Neural progenitor cell (in vitro differentiated cells): Measurements from ENCODE around the gene MED13L. TPM values are rescaled to one million over a fixed set of nuclear protein-coding genes. Genes with fewer than 3 reads are reported as not detected.

ENCODE experiments used
- DNase-seq: peaks from one replicate; pipeline ENCODE4 v3.0.0-alpha.2; 2016; ENCODE audit warnings: low spot score
- H2AFZ ChIP-seq: fragments of 200-600 bp; sonication (generic); replicated peaks from 2 replicates; pipeline ENCODE4 v1.6.1; 2016; ENCODE audit warnings: antibody characterized with exemption
- H3F3A ChIP-seq: fragments of 200-600 bp; sonication (generic); 2 replicates; pipeline ENCODE4 v1.6.1; 2016; ENCODE audit warnings: antibody characterized with exemption, low read depth
- H3K27ac ChIP-seq: fragments of 200-600 bp; sonication (generic); 2 replicates; pipeline ENCODE4 v1.5.1; 2016; ENCODE audit warnings: mild to moderate bottlenecking
- H3K27me3 ChIP-seq: fragments of 200-600 bp; sonication (generic); 2 replicates; pipeline ENCODE4 v1.6.1; 2016; ENCODE audit warnings: mild to moderate bottlenecking, moderate library complexity
- H3K36me3 ChIP-seq: fragments of 200-600 bp; sonication (generic); 2 replicates; pipeline ENCODE4 v1.5.1; 2016
- H3K4me1 ChIP-seq: fragments of 200-600 bp; sonication (generic); 2 replicates; pipeline ENCODE4 v1.6.1; 2016; ENCODE audit warnings: mixed run types
- H3K4me2 ChIP-seq: fragments of 200-600 bp; sonication (generic); 2 replicates; pipeline ENCODE4 v1.6.1; 2016
- H3K4me3 ChIP-seq: fragments of 200-600 bp; sonication (generic); 2 replicates; pipeline ENCODE4 v1.5.1; 2016
- H3K79me2 ChIP-seq: fragments of 200-600 bp; sonication (generic); 2 replicates; pipeline ENCODE4 v1.6.1; 2016; ENCODE audit warnings: low read depth
- H3K9ac ChIP-seq: fragments of 200-600 bp; sonication (generic); 2 replicates; pipeline ENCODE4 v1.6.1; 2016
- H3K9me3 ChIP-seq: fragments of 200-600 bp; sonication (generic); 2 replicates; pipeline ENCODE4 v1.5.1; 2016; ENCODE audit warnings: low read depth
- H4K20me1 ChIP-seq: fragments of 200-600 bp; sonication (generic); 2 replicates; pipeline ENCODE4 v1.6.1; 2016; ENCODE audit warnings: low read depth
- H3K27ac Mint-ChIP-seq: 3 replicates; pipeline ENCODE4 v1.8.0; 2021; ENCODE audit warnings: mixed read lengths
- H3K27me3 Mint-ChIP-seq: 2 replicates; pipeline ENCODE4 v1.8.0; 2022; ENCODE audit warnings: low read depth, mild to moderate bottlenecking, inconsistent platforms, moderate library complexity, mixed read lengths; ENCODE audit not compliant: insufficient read depth
- H3K36me3 Mint-ChIP-seq: 3 replicates; pipeline ENCODE4 v1.8.0; 2021; ENCODE audit warnings: mixed read lengths
- H3K4me1 Mint-ChIP-seq: 3 replicates; pipeline ENCODE4 v1.8.0; 2021; ENCODE audit warnings: mixed read lengths
- H3K4me3 Mint-ChIP-seq: 3 replicates; pipeline ENCODE4 v1.8.0; 2021; ENCODE audit warnings: mild to moderate bottlenecking, moderate library complexity, mixed read lengths
- H3K9me3 Mint-ChIP-seq: 3 replicates; pipeline ENCODE4 v1.8.0; 2020; ENCODE audit warnings: mixed read lengths
- EZH2 ChIP-seq: fragments of 200-600 bp; sonication (generic); IDR thresholded peaks from 2 replicates; pipeline ENCODE4 v1.6.1; 2017; ENCODE audit warnings: antibody characterized with exemption, mild to moderate bottlenecking, moderate library complexity
- EZH2phosphoT487 ChIP-seq: fragments of 200-600 bp; sonication (generic); IDR thresholded peaks from 2 replicates; pipeline ENCODE4 v1.6.1; 2017; ENCODE audit warnings: antibody characterized with exemption
- total RNA-seq: library from RNA; depleted of rRNA; stranded (reverse); fragments of >200 nt; gene quantifications from 2 replicates; pipeline ENCODE4 v1.2.3, GENCODE V29; 2015; ENCODE audit warnings: low replicate concordance
- TF ChIP-seq, protein P1 (sequence below): fragments of 200-600 bp; sonication (generic); IDR thresholded peaks from 2 replicates; pipeline ENCODE4 v1.5.1; 2017; ENCODE audit warnings: antibody characterized with exemption, mild to moderate bottlenecking

MED13L gene
- total RNA-seq, 1 donor from 2014 or later = 149 TPM

DNA sequence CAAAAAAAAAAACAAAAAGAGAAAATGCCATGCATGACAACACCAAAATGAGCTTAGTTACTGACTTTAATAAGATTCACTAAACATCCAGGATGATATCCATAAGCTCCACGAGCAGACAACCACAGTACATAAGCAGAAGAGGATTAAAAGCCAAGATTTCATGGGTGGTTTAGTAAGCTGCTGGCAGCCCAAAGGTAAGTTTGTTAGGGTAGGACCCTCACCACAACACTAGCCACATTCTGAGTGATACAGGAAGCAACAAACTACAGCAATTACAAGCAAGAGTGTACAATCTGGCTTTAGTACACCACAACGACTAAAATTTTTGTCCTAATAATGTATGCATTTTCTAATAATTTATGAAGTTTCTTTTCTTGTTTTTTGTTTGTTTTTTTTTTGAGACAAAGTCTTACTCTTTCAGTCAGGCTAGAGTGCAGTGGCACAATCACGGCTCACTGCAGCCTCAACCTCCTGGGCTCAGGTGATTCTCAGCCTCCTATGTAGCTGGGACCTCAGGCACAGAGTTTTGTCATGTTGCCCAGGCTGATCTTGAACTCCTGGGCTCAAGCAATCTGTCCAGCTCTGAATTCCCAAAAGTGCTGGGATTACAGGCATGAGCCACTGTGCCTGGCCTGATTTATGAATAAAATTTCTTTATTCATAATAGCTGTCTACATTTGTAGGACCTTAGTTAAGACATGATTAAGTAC, 221.4 kb downstream of the MED13L start:
- H3K27me3 Mint-ChIP-seq = no peaks in the 10 kb centered on the region
- Histone ChIP-seq H3K9ac (no peak overlapping the region), H3K36me3 (no peaks in the 10 kb centered on the region), H3K4me2 (no peak overlapping the region), H3F3A (peaks cover 4% of the 10 kb centered on the region), H3K27me3 (no peaks in the 10 kb centered on the region), H3K4me3 (no peak overlapping the region), H2AFZ (no peak overlapping the region), H3K27ac (no peak overlapping the region), H3K4me1 (no peaks in the 10 kb centered on the region), H4K20me1 (peaks cover 65% of the 10 kb centered on the region), H3K79me2 (peaks cover 100% of the 10 kb centered on the region), H3K9me3 (no peaks in the 10 kb centered on the region)
- no peak for DNase-seq
- no peak overlapping the region for H3K4me3 Mint-ChIP-seq
- TF ChIP-seq EZH2 (no peak), EZH2phosphoT487 (no peak)
- TF ChIP-seq, protein P1, sequence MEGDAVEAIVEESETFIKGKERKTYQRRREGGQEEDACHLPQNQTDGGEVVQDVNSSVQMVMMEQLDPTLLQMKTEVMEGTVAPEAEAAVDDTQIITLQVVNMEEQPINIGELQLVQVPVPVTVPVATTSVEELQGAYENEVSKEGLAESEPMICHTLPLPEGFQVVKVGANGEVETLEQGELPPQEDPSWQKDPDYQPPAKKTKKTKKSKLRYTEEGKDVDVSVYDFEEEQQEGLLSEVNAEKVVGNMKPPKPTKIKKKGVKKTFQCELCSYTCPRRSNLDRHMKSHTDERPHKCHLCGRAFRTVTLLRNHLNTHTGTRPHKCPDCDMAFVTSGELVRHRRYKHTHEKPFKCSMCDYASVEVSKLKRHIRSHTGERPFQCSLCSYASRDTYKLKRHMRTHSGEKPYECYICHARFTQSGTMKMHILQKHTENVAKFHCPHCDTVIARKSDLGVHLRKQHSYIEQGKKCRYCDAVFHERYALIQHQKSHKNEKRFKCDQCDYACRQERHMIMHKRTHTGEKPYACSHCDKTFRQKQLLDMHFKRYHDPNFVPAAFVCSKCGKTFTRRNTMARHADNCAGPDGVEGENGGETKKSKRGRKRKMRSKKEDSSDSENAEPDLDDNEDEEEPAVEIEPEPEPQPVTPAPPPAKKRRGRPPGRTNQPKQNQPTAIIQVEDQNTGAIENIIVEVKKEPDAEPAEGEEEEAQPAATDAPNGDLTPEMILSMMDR = no peak
- peaks cover 20% of the 10 kb centered on the region for H3K4me1 Mint-ChIP-seq
- H3K9me3 Mint-ChIP-seq = no peaks in the 10 kb centered on the region
- peak overlapping the region; percentile 31 for H3K27ac Mint-ChIP-seq
- H3K36me3 Mint-ChIP-seq = no peaks in the 10 kb centered on the region

DNA sequence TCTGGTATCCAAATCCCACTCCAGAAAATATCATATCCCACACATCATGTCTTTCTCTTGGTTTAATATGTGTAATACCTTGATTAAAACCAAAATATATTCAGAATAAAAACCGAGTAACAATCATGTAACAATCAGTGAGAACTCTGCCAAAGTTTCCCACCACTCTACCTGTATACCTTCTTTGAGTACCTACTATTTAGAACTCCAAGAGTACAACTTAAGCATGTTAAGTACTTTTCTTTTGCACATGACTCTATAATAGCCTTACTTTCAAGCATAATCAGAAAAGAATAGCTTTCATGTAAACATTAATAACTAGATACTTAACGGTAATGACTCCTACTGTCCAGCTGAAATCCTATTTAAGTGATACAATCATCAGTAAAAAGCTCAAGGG, 223.2 kb downstream of the MED13L start:
- Histone ChIP-seq H3K4me2 (no peak overlapping the region), H3K27ac (no peak overlapping the region), H3K4me1 (no peaks in the 10 kb centered on the region), H2AFZ (no peak overlapping the region), H3K79me2 (peaks cover 100% of the 10 kb centered on the region), H3K36me3 (no peaks in the 10 kb centered on the region), H3F3A (peaks cover 4% of the 10 kb centered on the region), H4K20me1 (peaks cover 77% of the 10 kb centered on the region), H3K9me3 (no peaks in the 10 kb centered on the region), H3K27me3 (no peaks in the 10 kb centered on the region), H3K4me3 (no peak overlapping the region), H3K9ac (no peak overlapping the region)
- Mint-ChIP-seq H3K36me3 (no peaks in the 10 kb centered on the region), H3K27ac (no peak overlapping the region), H3K4me3 (no peak overlapping the region), H3K27me3 (no peaks in the 10 kb centered on the region), H3K9me3 (no peaks in the 10 kb centered on the region), H3K4me1 (peaks cover 22% of the 10 kb centered on the region)
- TF ChIP-seq EZH2phosphoT487 (no peak), EZH2 (no peak)
- TF ChIP-seq, protein P1 = no peak
- DNase-seq = no peak

DNA sequence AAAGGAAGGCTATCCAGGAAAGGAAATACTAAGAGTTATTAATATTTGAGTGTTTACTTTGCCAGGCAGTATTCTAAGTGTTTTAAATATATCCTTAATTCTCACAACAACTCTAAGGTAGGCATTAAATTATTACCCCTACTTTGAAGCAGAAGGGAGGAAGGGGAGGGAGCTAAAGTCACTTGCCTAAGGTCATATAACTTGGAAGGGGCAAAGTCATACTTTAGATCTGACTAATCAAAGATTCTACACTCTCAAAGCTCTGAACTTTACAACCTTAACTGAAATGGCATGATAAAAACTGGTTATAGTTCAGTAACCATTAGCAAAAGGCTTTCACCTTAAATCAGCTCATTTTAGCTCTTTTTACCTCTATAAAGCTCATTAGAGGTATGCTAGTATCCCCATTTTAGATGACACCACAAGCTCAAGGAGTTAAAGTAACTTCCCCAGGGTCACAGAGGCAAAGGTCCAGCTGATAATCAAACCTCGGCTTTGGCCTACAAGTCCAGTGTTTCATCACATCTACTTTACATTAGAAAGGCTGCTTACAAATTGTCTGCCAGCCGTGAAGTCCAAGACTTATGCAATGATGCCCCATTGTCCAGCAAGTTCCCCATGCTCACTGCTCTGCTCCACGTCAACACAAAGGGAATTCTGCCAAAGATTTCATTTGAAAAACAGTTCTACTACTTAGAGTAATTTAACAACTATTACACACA, 223.9 kb downstream of the MED13L start:
- Mint-ChIP-seq H3K36me3 (no peaks in the 10 kb centered on the region), H3K4me1 (peaks cover 26% of the 10 kb centered on the region), H3K9me3 (no peaks in the 10 kb centered on the region), H3K27ac (no peak overlapping the region), H3K27me3 (no peaks in the 10 kb centered on the region), H3K4me3 (no peak overlapping the region)
- no peak overlapping the region for H3K27ac ChIP-seq
- peaks cover 78% of the 10 kb centered on the region for H4K20me1 ChIP-seq
- TF ChIP-seq, protein P1 = no peak
- no peak for TF ChIP-seq EZH2
- H3K79me2 ChIP-seq = peaks cover 95% of the 10 kb centered on the region
- no peak overlapping the region for H3K9ac ChIP-seq
- no peak for DNase-seq
- no peaks in the 10 kb centered on the region for H3K36me3 ChIP-seq
- H3K27me3 ChIP-seq = no peaks in the 10 kb centered on the region
- H2AFZ ChIP-seq = no peak overlapping the region
- no peak overlapping the region for H3K4me3 ChIP-seq
- no peaks in the 10 kb centered on the region for H3K9me3 ChIP-seq
- H3K4me2 ChIP-seq = no peak overlapping the region
- H3K4me1 ChIP-seq = no peaks in the 10 kb centered on the region
- H3F3A ChIP-seq = peaks cover 4% of the 10 kb centered on the region
